HEK293 (cell line): ENCODE results near the gene ARHGAP10.
A peak's percentile ranks its signal among the peaks of the same experiment; 100 is the strongest.

Source experiments
- CTCF ChIA-PET: fragments of 350-600 bp; formaldehyde crosslinking; extraction: SDS; loops from one replicate; lab custom pipeline; 2021; ENCODE audit warnings: antibody characterized with exemption; lab: Yijun Ruan, JAX
- POLR2A ChIA-PET: fragments of 300-600 bp; formaldehyde crosslinking; extraction: SDS; loops from one replicate; lab custom pipeline; 2020; ENCODE audit warnings: antibody characterized with exemption, inconsistent platforms; lab: Yijun Ruan, JAX
- H3K27ac ChIP-seq: fragments of 200-500 bp; sonication (Bioruptor generic); 2 replicates; pipeline ENCODE4 v1.5.1; 2014; ENCODE audit warnings: low read depth, low read length, control low read depth, inconsistent platforms; ENCODE audit errors: extremely low read depth
- H3K36me3 ChIP-seq, 2 experiments: fragments of 200-500 bp in 1 of 2; sonication (Bioruptor generic) in 1 of 2; 1 replicate in 1 of 2; 2 replicates in 1 of 2; pipeline ENCODE4 v1.5.1; 2014 to 2017; ENCODE audit warnings: inconsistent platforms in 2 of 2, low read length in 2 of 2; ENCODE audit not compliant: control insufficient read depth in 2 of 2, insufficient read depth in 1 of 2
- H3K4me1 ChIP-seq: fragments of 200-500 bp; sonication (Bioruptor generic); 2 replicates; pipeline ENCODE4 v1.5.1; 2014; ENCODE audit warnings: mild to moderate bottlenecking, low read length, inconsistent platforms; ENCODE audit not compliant: control insufficient read depth, insufficient read depth
- H3K4me3 ChIP-seq: 2 replicates; pipeline ENCODE4 v1.5.1; 2011; ENCODE audit warnings: low read depth, mild to moderate bottlenecking, control low read depth, low read length, moderate library complexity
- H3K9me3 ChIP-seq: fragments of 200-500 bp; sonication (Bioruptor generic); 2 replicates; pipeline ENCODE4 v1.5.1; 2014; ENCODE audit warnings: low read depth, low read length, inconsistent platforms; ENCODE audit not compliant: control insufficient read depth, insufficient read depth
- CTCF ChIP-seq: fragments of 450-650 bp; formaldehyde crosslinking; IDR thresholded peaks from 2 replicates; pipeline ENCODE4 v1.5.1; 2016; ENCODE audit warnings: missing biosample characterization, missing genetic modification characterization
- EGR2 ChIP-seq: fragments of 450-650 bp; formaldehyde crosslinking; IDR thresholded peaks from 2 replicates; pipeline ENCODE4 v1.5.1; 2016; ENCODE audit warnings: low read depth, missing biosample characterization, missing genetic modification characterization
- GLIS1 ChIP-seq: fragments of 450-650 bp; formaldehyde crosslinking; IDR thresholded peaks from 2 replicates; pipeline ENCODE4 v1.5.1; 2016; ENCODE audit warnings: missing biosample characterization, missing genetic modification characterization
- PRDM1 ChIP-seq: fragments of 450-650 bp; formaldehyde crosslinking; IDR thresholded peaks from 2 replicates; pipeline ENCODE4; 2016; ENCODE audit warnings: missing biosample characterization, missing genetic modification characterization
- PRDM10 ChIP-seq: fragments of 450-650 bp; formaldehyde crosslinking; IDR thresholded peaks from 2 replicates; pipeline ENCODE4 v1.5.1; 2016; ENCODE audit warnings: missing biosample characterization, missing genetic modification characterization
- SCRT2 ChIP-seq: fragments of 450-650 bp; formaldehyde crosslinking; IDR thresholded peaks from 2 replicates; pipeline ENCODE4 v1.5.1; 2016; ENCODE audit warnings: missing biosample characterization, missing genetic modification characterization
- SP2 ChIP-seq: fragments of 450-650 bp; formaldehyde crosslinking; IDR thresholded peaks from 2 replicates; pipeline ENCODE4 v1.5.1; 2016; ENCODE audit warnings: missing biosample characterization, missing genetic modification characterization
- SP7 ChIP-seq: fragments of 450-650 bp; formaldehyde crosslinking; IDR thresholded peaks from 2 replicates; pipeline ENCODE4 v1.5.1; 2016; ENCODE audit warnings: missing biosample characterization, missing genetic modification characterization
- ZEB2 ChIP-seq: fragments of 450-650 bp; formaldehyde crosslinking; IDR thresholded peaks from 2 replicates; pipeline ENCODE4 v1.5.1; 2016; ENCODE audit warnings: missing biosample characterization, missing genetic modification characterization
- ZNF155 ChIP-seq: fragments of 450-650 bp; formaldehyde crosslinking; IDR thresholded peaks from 2 replicates; pipeline ENCODE4 v1.5.1; 2016; ENCODE audit warnings: missing biosample characterization, missing genetic modification characterization
- ZNF2 ChIP-seq: fragments of 450-650 bp; formaldehyde crosslinking; IDR thresholded peaks from 2 replicates; pipeline ENCODE4 v1.5.1; 2016; ENCODE audit warnings: missing biosample characterization, missing genetic modification characterization
- ZNF214 ChIP-seq: fragments of 450-650 bp; formaldehyde crosslinking; IDR thresholded peaks from 2 replicates; pipeline ENCODE4 v1.5.1; 2017; ENCODE audit warnings: missing biosample characterization, mild to moderate bottlenecking, missing genetic modification characterization, borderline replicate concordance
- ZNF266 ChIP-seq: fragments of 450-650 bp; formaldehyde crosslinking; IDR thresholded peaks from 2 replicates; pipeline ENCODE4 v1.5.1; 2016; ENCODE audit warnings: missing biosample characterization, missing genetic modification characterization, low read depth
- ZNF311 ChIP-seq: fragments of 450-650 bp; formaldehyde crosslinking; IDR thresholded peaks from 2 replicates; pipeline ENCODE4 v1.5.1; 2017; ENCODE audit warnings: missing biosample characterization, missing genetic modification characterization, borderline replicate concordance
- ZNF335 ChIP-seq: fragments of 450-650 bp; formaldehyde crosslinking; conservative IDR thresholded peaks from 2 replicates; pipeline ENCODE4 v1.5.1; 2016; ENCODE audit warnings: missing biosample characterization, missing genetic modification characterization
- ZNF404 ChIP-seq: fragments of 450-650 bp; formaldehyde crosslinking; IDR thresholded peaks from 2 replicates; pipeline ENCODE4 v1.5.1; 2017; ENCODE audit warnings: missing biosample characterization, missing genetic modification characterization
- ZNF426 ChIP-seq: fragments of 450-650 bp; formaldehyde crosslinking; IDR thresholded peaks from 2 replicates; pipeline ENCODE4 v1.5.1; 2017; ENCODE audit warnings: missing biosample characterization, missing genetic modification characterization, mild to moderate bottlenecking, inconsistent platforms, moderate library complexity
- ZNF501 ChIP-seq: fragments of 450-650 bp; formaldehyde crosslinking; IDR thresholded peaks from 2 replicates; pipeline ENCODE4 v1.5.1; 2016; ENCODE audit warnings: missing biosample characterization, missing genetic modification characterization
- ZNF514 ChIP-seq: fragments of 450-650 bp; formaldehyde crosslinking; IDR thresholded peaks from 2 replicates; pipeline ENCODE4 v1.5.1; 2016; ENCODE audit warnings: missing biosample characterization, missing genetic modification characterization
- ZNF596 ChIP-seq: fragments of 450-650 bp; IDR thresholded peaks from 2 replicates; pipeline ENCODE4 v1.5.0; 2018; ENCODE audit warnings: missing biosample characterization, mild to moderate bottlenecking, missing genetic modification characterization, moderate library complexity
- ZNF600 ChIP-seq: fragments of 450-650 bp; formaldehyde crosslinking; IDR thresholded peaks from 2 replicates; pipeline ENCODE4 v1.5.1; 2016; ENCODE audit warnings: missing biosample characterization, missing genetic modification characterization
- ZNF830 ChIP-seq: fragments of 450-650 bp; IDR thresholded peaks from 2 replicates; pipeline ENCODE4 v1.5.0; 2018; ENCODE audit warnings: missing biosample characterization, missing genetic modification characterization, low read depth, mild to moderate bottlenecking, moderate library complexity
- TF ChIP-seq, protein P1 (sequence below): fragments of 450-650 bp; formaldehyde crosslinking; IDR thresholded peaks from 2 replicates; pipeline ENCODE4 v1.5.1; 2016; ENCODE audit warnings: missing biosample characterization, missing genetic modification characterization
- TF ChIP-seq, protein P2 (sequence below): fragments of 450-650 bp; formaldehyde crosslinking; IDR thresholded peaks from 2 replicates; pipeline ENCODE4 v1.5.0; 2017; ENCODE audit warnings: missing biosample characterization, missing genetic modification characterization, borderline replicate concordance

ARHGAP10 gene

GRCh38 chr4:147732518-147733235 lies 789 bp downstream of the ARHGAP10 start (continued):
- TF ChIP-seq PRDM10 (tag by site-specific recombination) (peak; percentile 96), ZNF596 (tag by site-specific recombination) (no peak), ZNF214 (tag by site-specific recombination) (no peak), SCRT2 (0 out of 2 replicates have a peak, but pooled peaks have one; percentile 26), GLIS1 (tag by site-specific recombination) (peak; percentile 69), ZNF335 (tag by site-specific recombination) (peak; percentile 65), ZNF404 (tag by site-specific recombination) (no peak), ZNF311 (tag by site-specific recombination) (no peak)
- TF ChIP-seq, protein P1, sequence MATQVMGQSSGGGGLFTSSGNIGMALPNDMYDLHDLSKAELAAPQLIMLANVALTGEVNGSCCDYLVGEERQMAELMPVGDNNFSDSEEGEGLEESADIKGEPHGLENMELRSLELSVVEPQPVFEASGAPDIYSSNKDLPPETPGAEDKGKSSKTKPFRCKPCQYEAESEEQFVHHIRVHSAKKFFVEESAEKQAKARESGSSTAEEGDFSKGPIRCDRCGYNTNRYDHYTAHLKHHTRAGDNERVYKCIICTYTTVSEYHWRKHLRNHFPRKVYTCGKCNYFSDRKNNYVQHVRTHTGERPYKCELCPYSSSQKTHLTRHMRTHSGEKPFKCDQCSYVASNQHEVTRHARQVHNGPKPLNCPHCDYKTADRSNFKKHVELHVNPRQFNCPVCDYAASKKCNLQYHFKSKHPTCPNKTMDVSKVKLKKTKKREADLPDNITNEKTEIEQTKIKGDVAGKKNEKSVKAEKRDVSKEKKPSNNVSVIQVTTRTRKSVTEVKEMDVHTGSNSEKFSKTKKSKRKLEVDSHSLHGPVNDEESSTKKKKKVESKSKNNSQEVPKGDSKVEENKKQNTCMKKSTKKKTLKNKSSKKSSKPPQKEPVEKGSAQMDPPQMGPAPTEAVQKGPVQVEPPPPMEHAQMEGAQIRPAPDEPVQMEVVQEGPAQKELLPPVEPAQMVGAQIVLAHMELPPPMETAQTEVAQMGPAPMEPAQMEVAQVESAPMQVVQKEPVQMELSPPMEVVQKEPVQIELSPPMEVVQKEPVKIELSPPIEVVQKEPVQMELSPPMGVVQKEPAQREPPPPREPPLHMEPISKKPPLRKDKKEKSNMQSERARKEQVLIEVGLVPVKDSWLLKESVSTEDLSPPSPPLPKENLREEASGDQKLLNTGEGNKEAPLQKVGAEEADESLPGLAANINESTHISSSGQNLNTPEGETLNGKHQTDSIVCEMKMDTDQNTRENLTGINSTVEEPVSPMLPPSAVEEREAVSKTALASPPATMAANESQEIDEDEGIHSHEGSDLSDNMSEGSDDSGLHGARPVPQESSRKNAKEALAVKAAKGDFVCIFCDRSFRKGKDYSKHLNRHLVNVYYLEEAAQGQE (tag by site-specific recombination), result peak; percentile 12; the same call in 1 of the 2 replicates
- TF ChIP-seq, all 188 proteins: peak for 20

DNA sequence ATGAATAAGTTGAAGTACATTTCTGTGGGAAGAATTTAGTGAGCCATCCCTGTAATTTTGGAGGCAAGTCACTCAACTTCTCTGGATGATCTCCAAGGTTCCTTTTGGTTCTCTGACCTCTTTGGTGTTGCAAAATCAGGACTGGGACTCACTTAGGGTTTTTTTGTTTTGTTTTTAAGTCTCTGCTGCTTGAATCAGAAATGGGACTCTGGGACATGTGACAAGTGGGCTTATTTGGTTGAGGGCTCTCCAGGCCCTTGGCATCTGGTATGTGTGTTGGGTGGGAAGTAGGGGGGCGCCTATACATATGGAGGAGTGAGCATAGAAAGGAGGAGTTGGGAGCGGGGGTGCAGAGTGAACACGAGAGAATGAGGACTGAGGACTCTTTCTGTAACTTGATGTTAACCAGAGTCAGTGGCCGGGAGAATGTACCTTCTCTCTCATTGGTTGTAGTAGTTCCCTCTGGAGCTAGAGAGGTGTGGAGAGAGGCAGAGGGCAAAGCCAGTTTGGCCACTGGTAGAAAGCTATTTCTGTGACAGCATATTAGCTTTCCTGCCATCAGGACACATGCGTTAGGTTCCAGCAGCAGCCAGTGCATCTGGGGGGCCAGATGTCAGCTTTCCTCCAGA lies 1.9 kb downstream of the ARHGAP10 start:
- CTCF ChIA-PET, result interaction anchor here (0.6 to 3.0 kb wide), 6 partner anchors 9 to 144 kb away, joined by 3 to 10 read pairs (median 6); no protein-coding TSS in a partner anchor
- Histone ChIP-seq H3K27ac (peak overlapping the region; percentile 1; the same call in 1 of the 2 replicates), H3K4me1 (peaks cover 16% of the 10 kb centered on the region)
- TF ChIP-seq ZNF501 (tag by site-specific recombination), result no peak; the same call in 1 of the 2 replicates
- TF ChIP-seq ZNF830, result no peak
- TF ChIP-seq ZNF155, result no peak
- peak; percentile 71 for TF ChIP-seq SP7 (tag by site-specific recombination)
- TF ChIP-seq, protein P2, sequence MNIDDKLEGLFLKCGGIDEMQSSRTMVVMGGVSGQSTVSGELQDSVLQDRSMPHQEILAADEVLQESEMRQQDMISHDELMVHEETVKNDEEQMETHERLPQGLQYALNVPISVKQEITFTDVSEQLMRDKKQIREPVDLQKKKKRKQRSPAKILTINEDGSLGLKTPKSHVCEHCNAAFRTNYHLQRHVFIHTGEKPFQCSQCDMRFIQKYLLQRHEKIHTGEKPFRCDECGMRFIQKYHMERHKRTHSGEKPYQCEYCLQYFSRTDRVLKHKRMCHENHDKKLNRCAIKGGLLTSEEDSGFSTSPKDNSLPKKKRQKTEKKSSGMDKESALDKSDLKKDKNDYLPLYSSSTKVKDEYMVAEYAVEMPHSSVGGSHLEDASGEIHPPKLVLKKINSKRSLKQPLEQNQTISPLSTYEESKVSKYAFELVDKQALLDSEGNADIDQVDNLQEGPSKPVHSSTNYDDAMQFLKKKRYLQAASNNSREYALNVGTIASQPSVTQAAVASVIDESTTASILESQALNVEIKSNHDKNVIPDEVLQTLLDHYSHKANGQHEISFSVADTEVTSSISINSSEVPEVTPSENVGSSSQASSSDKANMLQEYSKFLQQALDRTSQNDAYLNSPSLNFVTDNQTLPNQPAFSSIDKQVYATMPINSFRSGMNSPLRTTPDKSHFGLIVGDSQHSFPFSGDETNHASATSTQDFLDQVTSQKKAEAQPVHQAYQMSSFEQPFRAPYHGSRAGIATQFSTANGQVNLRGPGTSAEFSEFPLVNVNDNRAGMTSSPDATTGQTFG (tag by site-specific recombination), result no peak
- TF ChIP-seq ZNF2, result peak; percentile 31; the same call in 1 of the 2 replicates
- no peak for TF ChIP-seq ZNF514 (tag by site-specific recombination)
- TF ChIP-seq EGR2 (tag by site-specific recombination), result peak; percentile 89
- TF ChIP-seq SP2 (tag by site-specific recombination), result 0 out of 2 replicates have a peak, but pooled peaks have one; percentile 8
- no peak for TF ChIP-seq ZNF266
- TF ChIP-seq ZNF600 (tag by site-specific recombination), result peak; percentile 54; the same call in 1 of the 2 replicates
- peak; percentile 57 for TF ChIP-seq CTCF (tag by site-specific recombination)
- TF ChIP-seq ZNF426, result no peak
- peak; percentile 59 for TF ChIP-seq PRDM1 (tag by site-specific recombination)
- TF ChIP-seq ZEB2 (tag by site-specific recombination), result no peak

More for the DNA sequence above, 1.9 kb downstream of the ARHGAP10 start:
- peak overlapping the region; percentile 58 for H3K4me3 ChIP-seq
- H3K36me3 ChIP-seq, result no peaks in the 10 kb centered on the region
- H3K9me3 ChIP-seq, result no peaks in the 10 kb centered on the region
- POLR2A ChIA-PET, result interaction anchor here (2.6 kb wide), 1 partner anchor 116 kb away, joined by 9 read pairs; the partner anchor contains the start of gene TMEM184C
